ENCODE measurements around the gene OOSP1.
A peak's percentile ranks its signal among the peaks of the same experiment; 100 is the strongest.
"Not testable (repeated sequence)": the region's sequence is repeated elsewhere in the genome, so short reads cannot be mapped to it uniquely, and the experiment has no call there.

Gene OOSP1

GRCh38 chr11:59938132-59938531 lies at the start of gene OOSP1:
Gene OOSP1, plus strand, starts transcription at chr11:59938432. Its CDS starts 23 bp downstream, at chr11:59938455.
- DNase-seq: no peak

DNA sequence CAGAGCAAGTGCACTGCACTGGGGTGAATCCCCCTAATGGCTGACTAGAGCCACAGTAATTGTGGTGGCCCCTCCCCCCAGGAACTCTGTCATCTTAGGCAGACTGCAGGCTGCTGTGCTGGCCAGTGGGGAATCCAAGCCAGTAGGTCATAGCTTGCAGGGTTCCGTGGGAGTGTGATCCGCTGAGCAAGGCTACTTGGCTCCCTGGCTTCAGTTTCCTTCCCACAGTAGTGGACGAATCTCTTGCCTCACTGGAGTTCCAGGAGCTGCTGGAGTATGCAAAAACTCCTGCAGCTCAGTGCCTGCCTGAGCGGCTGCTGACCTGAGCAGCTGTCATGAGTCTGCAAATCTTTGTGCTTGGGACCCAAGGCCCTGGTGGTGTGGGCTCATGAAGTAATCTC lies 46.5 kb upstream of the OOSP1 start:
- no peak for DNase-seq

DNA sequence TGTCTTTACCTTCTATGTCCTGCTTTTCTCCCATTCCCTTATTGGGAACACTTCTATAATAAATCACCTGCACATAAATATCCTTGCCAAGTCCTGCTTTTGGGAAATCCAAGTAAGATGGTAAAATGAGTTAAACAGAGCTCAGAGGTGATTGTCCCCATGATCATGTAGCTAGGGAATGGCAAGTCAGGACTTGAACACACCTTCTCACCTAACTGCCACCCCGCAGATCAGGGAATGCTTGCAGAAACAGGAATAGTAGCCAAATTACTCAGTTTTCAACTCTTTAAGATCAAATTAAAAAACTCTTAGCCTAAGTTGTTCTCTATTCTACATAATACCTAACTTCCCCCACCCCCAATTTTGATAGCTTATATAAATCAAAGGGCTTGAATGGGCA lies 43.6 kb upstream of the OOSP1 start:
- no peak for DNase-seq

GRCh38 chr11:59898046-59898445 lies 40.2 kb upstream of the OOSP1 start:
- no peak for DNase-seq

DNA sequence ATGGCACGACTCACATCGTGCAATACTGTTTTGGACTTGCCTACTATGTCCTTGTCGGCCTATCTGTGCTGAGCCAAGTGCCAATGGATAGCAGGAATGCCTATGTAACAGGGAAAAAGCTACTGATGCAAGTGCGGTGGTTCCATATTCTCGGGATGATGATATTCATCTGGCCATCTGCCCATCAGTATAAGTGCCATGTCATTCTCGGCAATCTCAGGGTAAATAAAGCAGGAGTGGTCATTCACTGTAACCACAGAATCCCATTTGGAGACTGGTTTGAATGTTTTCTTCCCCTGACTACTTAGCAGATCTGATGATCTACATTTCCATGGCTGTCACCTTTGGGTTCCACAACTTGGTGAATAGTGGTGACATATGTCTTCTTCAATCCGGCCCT lies 39.6 kb upstream of the OOSP1 start:
- no peak for DNase-seq

- peak; percentile 76 for DNase-seq
Observed at GRCh38 chr11:59899532-59899931, 38.7 kb upstream of the OOSP1 start.

GRCh38 chr11:59900366-59901126 lies 37.7 kb upstream of the OOSP1 start:
- no peak for DNase-seq

DNA sequence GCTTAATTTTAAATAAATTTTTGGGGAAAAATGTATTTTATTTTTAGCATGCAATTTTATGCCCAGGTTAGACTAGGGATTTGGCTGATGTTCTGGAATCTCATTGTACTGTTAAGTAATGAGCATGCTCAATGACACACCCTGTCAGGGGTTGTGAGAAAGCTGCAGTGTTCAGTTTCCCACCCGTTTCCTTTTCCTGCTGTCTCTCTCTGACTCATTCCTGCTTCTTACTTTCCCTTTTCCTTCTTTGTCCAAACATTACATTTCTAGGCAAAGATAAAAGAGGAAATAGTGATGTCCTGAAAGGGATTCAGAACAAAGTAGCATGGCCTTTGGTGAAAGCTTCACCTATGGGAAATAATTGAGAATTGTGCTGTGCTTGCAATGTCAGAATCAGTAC lies 36.9 kb upstream of the OOSP1 start:
- peak; percentile 47 for DNase-seq

GRCh38 chr11:59903569-59903968 lies 34.7 kb upstream of the OOSP1 start:
- DNase-seq: not testable (repeated sequence)

DNA sequence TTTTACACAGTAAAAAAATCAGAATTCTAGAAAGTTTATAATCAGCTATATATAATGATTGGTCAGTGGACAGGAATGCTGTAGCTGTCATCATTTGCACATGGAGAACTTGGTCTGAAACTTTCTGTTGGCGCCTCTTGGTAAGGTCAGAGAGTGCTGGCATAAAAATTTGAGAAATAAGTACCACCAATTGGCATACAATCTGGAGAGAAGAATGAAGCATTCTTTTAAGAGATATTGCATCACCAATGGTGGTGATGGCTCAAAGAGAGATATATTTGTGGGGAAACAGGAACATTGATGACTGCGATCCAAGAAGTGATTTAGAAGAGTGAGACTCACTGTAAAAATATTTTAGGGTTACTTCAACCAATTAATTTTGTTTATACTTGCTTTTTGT lies 19.8 kb upstream of the OOSP1 start:
- peak; percentile 43 for DNase-seq

GRCh38 chr11:59918987-59919589 lies 19.1 kb upstream of the OOSP1 start:
- DNase-seq: peak; percentile 42

- DNase-seq: no peak
Observed at GRCh38 chr11:59923813-59924212, 14.4 kb upstream of the OOSP1 start.

GRCh38 chr11:59931688-59932087 lies 6.5 kb upstream of the OOSP1 start:
- no peak for DNase-seq

GRCh38 chr11:59938718-59939117 lies 486 bp downstream of the OOSP1 start:
- peak; percentile 24 for DNase-seq

DNA sequence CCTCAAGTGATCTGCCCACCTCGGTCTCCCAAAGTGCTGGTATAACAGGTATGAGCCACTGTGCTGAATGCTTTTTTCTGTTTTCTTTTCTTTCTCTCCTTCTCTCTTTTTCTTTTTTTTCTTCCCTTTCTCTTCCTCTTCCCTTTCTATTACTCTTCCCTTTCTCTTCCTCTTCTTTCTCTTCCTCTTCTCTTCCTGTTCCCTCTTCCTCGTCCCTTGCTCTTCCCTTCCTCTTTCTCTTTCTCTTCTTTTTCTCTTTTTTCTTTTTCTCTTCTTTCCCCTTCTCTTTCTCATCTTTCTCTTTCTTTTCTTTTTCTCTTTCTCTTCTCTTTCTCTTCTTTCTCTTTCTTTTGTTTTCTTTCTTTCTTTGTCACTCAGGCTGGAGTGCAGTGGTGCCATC lies 1.2 kb downstream of the OOSP1 start:
- peak; percentile 13 for DNase-seq

- no peak for DNase-seq
Observed at GRCh38 chr11:59941091-59941490, 2.9 kb downstream of the OOSP1 start.

DNA sequence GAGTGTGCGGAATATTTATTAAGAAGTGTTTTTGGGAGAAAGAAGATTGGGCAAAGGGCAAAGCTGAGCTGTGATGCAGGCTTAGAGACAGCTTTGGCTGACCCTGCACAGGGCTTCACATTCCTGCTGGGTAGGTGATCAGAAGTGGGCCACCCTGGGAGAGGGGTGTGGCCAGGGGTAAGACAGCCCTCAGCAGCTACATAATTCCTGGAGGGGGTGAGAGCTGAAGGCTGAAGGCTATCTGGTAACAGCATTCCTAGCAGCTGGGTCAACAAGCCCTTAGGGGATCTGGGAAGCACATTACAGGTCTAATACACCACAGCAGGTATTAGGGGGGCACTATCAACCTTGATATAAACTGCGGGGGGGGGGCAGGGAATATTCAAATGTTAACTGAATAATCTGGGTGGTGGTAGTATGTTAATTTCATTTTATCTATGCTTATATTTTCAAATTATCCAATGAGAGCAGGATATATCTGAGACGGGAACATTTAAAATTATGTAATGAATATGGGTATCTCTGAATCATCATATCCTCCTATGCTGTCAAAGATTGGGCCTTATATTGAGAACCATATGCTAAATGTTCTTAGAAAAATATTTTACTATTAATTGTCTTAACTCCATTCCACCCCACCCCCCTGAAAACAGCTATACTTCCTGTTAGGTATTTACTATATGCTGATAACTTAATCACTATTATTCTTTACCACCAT lies 5.9 kb downstream of the OOSP1 start:
- no peak for DNase-seq

GRCh38 chr11:59944720-59945119 lies 6.5 kb downstream of the OOSP1 start:
- DNase-seq: no peak

- DNase-seq: peak; percentile 29
Observed at GRCh38 chr11:59953463-59954218, 15.4 kb downstream of the OOSP1 start.

DNA sequence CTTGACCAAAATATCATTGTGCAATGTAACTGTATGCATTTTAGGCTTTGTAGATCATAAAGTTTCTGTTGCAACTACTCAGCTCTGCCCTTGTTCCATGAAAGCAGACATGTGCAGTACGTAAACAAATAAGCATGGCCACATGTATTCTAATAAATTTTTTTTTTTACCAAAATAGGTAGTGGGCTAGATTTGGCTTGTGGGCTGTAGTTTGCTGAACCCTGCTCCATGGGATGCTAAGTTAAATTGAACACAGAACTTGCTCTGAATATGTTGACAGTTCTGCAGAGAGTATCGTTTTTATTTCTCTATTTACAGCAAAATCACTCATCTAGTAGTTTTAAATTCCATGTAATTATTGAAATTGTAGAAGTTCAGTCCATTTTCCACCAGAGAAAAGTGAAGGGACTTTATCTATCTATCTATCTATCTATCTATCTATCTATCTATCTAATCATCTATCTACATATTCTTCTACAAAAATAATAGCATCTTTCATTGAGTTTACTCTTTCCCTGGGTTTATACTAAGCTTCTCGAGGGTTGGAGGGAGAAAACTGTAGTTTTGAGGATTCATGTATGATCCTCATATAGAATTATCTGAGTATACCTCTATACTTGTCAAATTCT lies 16.1 kb downstream of the OOSP1 start:
- peak; percentile 61 for DNase-seq

- no peak for DNase-seq
Observed at GRCh38 chr11:59957094-59957493, 18.9 kb downstream of the OOSP1 start.

DNA sequence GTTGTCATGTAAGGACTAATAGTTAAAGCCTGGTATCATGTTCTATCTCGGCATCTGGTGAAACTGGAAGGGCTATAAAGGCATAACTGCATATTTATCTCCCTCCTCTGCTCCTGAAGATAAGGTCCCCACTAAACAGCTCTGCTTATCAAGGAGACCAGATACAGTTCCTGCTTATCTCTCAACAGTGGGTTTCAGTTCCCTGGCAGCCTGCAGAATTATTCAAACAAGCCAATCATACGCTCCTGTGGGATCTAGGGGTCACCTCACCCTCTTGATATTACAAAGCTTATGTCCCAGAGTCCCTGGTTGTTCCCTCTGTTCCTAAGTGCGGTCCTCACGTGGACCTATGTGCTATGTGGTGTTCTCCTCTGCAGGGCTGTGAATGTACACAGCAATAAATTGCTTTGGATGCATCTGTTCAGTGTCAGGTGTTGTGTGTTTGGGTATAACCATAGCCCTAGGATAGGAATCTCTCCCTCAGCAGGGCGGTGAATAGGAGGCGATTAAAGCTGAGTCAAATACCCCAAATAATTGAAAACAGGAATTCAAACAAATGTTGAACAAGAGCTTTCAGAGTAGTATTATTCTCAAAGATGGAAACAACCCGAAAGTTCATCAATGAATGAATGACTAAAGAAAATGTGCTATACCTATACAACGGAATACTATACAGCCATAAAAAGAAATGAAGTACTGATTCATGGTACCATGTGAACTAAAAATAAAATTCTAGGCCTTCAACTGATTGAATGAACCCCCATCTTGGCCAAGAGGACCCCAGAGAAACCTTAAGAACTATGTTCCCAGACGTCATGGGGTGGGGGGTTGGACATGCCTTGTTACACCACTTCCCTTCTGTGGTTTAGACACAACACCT lies 22.5 kb downstream of the OOSP1 start:
- peak; percentile 45 for DNase-seq

Data from MV-4-11 (cell line).